Activated T-cell treated with anti-CD3 and anti-CD28 coated beads for 48 hours (primary cell): ENCODE data around the gene UBE2D2.

Experiments
- DNase-seq: peaks from one replicate; pipeline ENCODE4 v3.0.0-alpha.2; 2020; ENCODE audit warnings: low read depth

The UBE2D2 gene

GRCh38 chr5:139648205-139649081 lies 87.3 kb downstream of the UBE2D2 start, which contains the start of gene CXXC5:
CXXC5 (plus strand) TSS chr5:139648349; CDS start chr5:139680524, 32,175 bp downstream.
- peak; percentile 49 for DNase-seq

- DNase-seq: no peak
Observed at GRCh38 chr5:139649082-139649991, 88.2 kb downstream of the UBE2D2 start.

GRCh38 chr5:139650031-139650688 lies 89.0 kb downstream of the UBE2D2 start:
- no peak for DNase-seq

- DNase-seq: no peak
Observed at GRCh38 chr5:139650689-139651042, 89.5 kb downstream of the UBE2D2 start.

GRCh38 chr5:139651043-139651834 lies 90.1 kb downstream of the UBE2D2 start:
- DNase-seq: no peak

GRCh38 chr5:139651853-139652787 lies 91.0 kb downstream of the UBE2D2 start:
- DNase-seq: peak; percentile 50

GRCh38 chr5:139652788-139653241 lies 91.7 kb downstream of the UBE2D2 start:
- DNase-seq: no peak

GRCh38 chr5:139653616-139654015 lies 92.5 kb downstream of the UBE2D2 start:
- no peak for DNase-seq

- no peak for DNase-seq
Observed at GRCh38 chr5:139654464-139654863, 93.3 kb downstream of the UBE2D2 start.

GRCh38 chr5:139654871-139655491 lies 93.8 kb downstream of the UBE2D2 start:
- no peak for DNase-seq

- no peak for DNase-seq
Observed at GRCh38 chr5:139655727-139656271, 94.7 kb downstream of the UBE2D2 start.

GRCh38 chr5:139657363-139658321 lies 96.5 kb downstream of the UBE2D2 start:
- DNase-seq: no peak

- no peak for DNase-seq
Observed at GRCh38 chr5:139658501-139658927, 97.4 kb downstream of the UBE2D2 start.

GRCh38 chr5:139658928-139659667 lies 98.0 kb downstream of the UBE2D2 start:
- DNase-seq: no peak

- DNase-seq: no peak
Observed at GRCh38 chr5:139659695-139660101, 98.6 kb downstream of the UBE2D2 start.

GRCh38 chr5:139660105-139660922 lies 99.2 kb downstream of the UBE2D2 start:
- no peak for DNase-seq
